ENCODE measurements around the gene STK10.

Gene STK10

DNA sequence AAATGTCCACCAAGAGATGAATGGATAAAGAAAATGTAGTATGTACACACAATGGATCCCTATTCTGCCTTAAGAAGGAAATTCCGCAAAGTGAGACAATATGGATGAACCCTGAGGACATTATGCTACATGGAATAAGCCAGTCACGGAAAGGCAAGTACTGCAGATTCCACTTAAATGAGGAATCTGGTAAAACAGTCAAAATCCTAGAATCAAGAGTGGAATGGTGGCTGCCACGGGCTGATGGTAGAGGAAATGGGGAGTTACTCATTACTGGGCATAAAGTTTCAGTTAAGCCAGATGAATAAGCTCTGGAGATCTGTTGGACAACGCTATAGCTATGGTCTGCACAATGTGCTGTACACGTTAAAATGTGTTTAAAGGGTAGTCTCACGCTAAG, 47.2 kb downstream of the STK10 start:
- DNase-seq: no peak

DNA sequence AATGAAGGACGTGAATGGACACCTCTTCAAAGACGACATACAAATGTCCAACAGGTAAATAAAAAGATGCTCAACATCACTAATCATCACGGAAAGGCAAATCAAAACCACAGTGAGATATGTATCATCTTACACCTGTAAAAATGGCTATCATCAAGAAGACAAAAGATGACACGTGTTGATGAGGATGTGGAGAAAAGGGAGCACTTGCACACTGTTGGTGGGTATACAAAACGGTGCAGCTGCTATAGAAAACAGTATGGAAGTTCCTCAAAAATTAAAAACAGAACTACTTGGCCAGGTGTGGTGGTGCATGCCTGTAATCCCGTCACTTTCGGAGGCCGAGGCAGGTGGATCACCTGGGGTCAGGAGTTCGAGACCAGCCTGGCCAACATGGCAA, 47.9 kb downstream of the STK10 start:
- no peak for DNase-seq

DNA sequence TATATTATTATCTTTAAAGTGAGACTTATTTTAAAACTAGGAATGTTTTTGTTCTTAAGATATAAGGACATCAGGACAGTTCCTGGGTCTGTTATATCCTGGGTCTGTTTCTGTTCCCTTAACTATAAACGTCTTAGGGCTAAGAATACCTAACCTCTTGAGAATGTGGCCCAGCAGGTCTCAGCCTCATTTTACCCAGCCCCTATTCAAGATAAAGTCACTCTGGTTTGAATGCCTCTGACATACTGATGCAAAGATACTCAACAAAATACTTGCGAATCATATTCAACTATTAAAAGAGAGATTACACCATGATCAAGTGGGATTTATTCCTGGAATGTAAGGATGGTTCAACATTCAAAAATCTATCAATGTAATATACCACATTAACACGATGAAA, 51.0 kb downstream of the STK10 start:
- DNase-seq: no peak

DNA sequence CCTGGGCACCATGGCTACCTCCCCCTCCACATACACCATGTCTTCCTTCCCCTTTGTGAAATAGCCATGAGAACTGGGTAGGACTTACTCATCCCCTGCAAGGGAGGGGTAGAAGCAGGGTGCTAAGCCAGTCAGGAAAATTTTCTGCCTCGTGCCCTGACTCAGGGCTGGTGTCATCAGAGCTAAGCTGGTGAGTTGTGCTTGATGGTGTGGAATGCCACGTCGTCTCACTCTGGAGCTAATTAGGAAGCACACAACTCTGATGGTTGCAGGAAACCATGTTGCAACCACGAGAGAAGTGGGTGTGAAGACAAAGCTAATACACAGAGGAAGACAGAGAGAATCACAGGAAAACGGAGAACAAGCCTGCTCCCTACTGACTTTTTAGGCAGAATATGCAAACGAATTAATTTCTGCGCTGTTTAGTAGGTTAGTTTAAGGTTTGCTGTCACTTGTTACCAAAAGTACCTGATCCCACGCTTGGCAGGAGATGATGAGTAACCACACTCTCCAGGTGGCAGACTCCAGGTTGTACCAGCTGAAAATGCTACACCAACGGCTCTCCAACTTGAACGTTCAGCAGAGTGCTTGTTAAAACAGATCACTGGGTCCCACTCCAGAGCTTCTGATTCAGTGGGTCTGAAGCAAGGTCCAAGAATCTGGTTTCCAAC, 54.5 kb downstream of the STK10 start:
- no peak for DNase-seq

DNA sequence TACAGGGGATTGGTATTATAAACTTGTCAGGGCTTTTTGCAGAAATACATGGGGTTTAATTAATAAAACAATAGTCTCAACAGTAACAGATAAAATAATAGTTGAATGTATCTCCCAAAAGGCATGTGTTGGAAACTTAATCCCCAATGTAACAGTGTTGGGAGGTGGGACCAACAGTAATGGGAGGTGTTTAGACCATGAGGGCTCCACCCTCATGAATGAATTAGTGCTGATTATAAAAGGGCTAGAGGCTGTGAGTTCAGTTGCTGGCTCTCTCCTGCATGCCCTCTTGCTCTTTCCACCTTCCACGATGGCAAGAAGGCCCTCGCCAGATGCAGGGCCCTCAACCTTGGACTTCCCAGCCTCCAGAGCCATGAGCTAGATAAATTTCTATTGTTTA, 56.3 kb downstream of the STK10 start:
- DNase-seq: no peak

DNA sequence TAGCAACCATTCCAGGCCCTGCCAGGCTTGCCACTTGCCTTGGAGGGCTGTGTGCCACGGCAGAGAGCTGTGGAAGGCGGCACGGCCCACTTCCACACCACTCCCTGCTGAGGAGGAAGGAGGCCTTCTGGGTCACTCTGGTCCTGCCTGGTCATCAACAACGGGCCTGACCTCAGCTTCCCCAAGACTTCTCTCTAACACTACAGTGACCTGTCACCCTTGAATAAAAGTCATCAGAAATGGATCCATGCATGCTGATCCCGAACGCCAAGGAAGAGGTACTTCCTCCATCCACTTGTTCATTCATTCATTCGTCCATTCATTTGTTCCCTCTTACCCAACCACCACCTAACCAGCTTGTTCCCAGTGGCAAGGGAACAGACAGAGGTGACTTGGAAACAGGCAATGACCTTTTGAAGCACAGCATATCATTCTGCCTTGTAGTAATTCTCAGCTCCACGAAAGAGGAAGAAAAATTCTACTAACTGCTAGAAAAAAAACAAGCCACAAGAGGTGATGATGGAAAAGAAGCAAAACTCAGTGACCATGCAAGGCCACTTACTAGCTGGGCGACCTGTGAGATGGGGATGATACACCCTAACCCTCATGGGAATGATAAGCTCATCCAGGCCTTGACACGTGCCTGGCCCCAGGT, 58.6 kb downstream of the STK10 start:
- DNase-seq: no peak

DNA sequence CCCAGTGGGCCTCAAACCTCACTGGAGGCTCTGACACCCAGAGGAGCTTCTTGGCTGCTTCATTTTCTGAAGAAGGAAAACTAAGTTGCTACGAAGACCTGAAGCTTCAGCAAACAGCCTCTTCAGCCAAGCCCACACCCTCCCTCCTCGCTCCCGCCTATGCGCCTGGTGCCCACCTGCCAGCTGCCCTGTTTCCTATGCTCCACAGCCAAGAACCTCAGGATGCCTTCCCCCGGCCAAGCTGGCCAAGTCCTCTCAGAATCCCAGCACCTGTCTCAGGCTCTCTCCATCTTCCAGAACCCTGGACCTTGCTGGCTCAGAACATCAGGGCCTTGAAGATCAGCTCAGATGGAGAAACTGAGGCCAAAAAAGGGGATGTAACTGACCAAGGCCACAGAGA, 60.4 kb downstream of the STK10 start:
- no peak for DNase-seq

DNA sequence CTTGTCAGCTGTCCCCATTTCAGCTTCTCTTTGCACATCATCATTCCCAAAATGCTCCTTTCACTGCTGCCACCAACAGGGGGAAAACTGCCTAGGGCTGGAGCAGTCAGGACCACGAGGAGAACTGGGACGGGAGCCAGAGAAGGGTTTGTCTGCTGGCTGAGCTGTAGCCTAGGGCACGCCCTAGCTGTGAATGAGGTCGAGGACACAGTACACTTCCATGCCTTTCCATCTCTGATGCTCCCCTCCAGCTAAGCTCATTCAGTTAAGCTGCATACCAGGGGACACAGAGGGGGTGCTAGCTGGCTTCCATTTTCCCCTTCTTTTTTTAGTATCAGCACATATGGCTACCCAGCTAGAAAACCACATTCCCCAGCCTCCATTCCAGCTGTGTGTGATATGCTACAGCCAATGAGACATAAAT, 64.7 kb downstream of the STK10 start:
- no peak for DNase-seq

DNA sequence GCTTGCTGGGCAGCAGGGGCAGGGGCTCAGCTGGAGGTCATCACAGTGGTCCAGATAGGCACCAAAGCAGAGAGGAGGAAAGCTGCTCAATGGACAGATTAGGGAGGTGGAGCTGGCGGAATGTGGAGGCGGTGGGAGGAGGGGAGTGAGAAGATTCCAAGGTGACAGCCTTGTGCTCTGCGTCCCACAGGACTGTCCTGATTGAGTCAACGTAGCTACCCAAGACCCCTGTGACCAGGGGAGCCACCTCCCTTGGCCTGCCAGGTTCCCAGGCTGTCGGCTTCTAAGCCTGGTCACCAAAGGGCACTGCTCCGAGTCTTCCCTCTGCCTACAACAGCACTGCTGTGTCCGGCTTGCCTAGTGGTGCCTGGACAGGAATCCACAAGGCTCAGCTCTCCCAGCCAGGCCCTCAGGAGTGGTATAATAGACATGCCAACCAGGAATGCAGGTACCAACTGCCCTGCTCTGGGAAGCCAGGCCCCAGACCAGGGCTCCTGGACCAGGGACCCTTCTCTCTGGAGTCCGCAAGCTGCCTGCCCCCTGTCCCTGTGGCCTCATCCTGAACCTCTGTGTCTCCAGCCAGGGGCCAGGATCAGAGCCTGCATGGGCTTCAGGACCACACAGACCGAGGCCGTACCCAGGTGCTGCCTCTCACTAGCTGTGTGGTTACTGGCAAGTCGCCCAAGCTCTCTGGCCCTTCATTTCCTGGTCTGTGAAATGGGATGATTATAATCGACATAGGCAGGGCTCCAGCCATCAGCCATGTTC, 67.9 kb downstream of the STK10 start:
- DNase-seq: no peak

DNA sequence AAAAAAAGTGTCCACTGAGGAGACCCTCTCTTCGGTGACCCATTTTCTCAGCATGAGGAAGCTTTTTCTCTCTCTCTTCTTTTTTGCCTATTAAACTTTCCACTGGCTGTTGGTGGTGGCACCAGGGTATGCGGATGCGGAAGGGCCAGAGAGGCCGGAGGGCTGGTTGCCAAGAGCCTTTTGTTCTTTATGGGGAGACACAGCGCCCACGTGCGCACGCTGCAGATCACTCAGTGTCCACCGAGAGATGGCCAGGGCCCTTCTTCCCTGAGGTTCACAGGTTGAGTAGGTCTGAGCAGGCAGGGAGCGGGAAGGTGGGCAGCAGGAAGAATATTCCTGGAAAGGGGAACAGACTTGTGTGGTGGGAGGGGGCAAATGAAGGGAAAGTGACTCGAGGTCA, 69.1 kb downstream of the STK10 start:
- no peak for DNase-seq

DNA sequence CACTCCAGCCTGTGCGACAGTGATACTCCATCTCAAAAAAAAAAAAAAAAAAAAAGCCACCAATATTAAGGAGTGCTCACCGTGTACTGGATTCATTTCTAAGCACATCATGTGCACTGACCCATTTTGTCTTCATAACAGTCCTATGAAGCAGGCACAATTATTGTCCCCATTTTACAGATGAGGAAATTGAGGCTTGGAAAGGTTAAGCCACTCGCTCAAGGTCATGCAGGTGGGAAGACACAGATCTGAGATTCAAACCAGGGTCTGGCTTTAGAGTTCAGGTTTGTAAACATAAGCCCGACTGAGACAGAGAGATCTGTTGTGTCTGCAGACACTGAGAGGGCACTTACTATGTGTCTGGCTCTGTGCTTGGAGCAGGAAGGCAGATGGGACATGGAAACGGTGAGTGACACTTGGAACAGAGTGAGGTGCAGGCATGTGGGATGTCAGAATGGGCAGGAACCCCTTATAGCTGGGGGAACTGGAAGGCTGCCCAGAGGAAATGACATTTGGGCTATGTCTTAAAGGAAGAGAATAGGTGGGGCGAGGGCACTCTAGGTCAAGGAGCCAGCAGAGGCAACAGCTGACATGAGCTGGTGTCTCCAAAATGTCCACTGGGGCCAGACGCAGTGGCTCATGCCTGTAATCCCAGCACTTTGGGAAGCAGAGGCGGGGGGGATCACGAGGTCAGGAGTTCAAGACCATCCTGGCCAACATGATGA, 69.9 kb downstream of the STK10 start:
- DNase-seq: no peak

DNA sequence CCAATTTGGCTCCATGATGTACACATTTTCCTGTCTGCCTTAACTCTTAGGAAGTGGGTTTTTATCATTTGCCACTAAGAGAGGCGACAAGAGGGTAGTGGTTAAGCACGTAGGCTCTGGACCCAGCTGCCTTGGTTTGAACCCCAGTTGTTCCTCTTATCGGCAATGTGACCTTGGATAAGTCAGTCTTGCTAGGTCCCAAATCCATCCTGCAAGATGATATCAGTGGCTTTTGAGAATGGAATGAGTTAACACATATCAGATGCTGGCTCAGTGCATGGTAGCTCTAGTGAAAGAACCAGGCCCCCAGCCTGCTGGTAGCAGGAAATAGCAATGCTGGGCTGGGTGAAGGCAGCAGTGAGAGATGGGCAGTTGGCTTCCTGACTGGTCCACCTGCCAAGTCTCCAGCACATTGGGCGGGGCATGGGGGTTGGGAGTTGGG, 72.5 kb downstream of the STK10 start:
- no peak for DNase-seq

DNA sequence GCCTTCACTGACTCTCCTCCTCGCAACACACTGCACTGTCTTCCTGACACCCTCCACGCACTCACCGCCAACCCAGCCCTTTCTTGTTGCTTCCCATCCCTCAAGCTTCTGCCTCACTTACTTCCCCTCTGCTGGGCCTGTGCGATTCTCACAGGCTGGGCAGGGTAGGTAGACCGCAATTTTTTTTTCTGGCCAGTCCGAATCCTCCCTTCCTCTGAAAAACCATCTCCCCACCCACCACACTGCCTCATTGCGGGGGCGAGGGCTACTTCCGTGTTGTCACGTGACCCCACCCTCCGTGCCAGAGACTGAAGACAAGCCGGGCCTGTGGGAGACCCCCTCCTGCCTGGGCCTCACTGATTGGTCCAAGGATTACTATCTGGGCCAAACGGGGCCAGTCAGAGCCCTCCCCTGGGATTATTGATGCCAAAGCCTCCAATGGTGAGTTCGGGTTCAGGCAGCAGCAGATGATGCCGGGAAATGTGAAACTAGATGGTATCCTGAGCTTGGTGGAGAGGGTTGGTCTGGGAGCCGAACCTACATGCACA, 73.1 kb downstream of the STK10 start:
- peak; percentile 17 for DNase-seq

DNA sequence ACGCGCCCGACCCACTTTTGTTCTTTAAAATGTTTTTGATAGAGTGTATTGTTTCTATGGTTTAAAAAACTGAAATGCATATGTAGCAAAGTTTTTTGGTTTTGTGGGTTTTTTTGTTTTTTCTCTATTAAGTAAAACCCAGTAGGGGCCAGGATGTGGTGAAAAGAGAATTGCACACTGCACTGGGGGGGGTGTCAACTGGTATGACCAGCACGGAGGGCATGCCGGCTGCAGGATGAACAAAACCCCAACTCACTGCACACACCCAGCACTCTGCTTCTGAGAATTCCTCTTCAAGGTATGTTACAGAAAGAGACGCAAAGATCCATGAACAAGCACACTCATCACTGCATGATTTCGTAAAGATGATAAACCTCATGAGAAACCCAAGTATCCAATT, 75.0 kb downstream of the STK10 start:
- DNase-seq: peak; percentile 10

DNA sequence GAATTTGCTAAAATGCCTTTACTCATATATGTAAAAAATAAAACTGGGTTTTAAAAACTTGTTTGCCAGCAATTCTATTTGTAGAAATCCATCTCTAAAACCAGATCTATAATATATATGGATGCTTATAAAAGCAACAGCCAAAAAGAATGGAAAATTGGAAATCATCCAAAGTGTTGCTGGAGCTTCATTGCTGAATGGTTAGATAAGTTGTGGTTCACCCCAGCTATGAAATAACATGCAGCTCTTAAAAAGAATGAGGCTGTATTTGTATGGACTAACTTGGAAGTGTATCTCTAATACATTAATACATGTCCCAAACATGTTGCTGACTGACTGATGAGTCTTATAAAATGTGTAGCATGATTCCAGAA, 76.2 kb downstream of the STK10 start:
- DNase-seq: no peak

DNA sequence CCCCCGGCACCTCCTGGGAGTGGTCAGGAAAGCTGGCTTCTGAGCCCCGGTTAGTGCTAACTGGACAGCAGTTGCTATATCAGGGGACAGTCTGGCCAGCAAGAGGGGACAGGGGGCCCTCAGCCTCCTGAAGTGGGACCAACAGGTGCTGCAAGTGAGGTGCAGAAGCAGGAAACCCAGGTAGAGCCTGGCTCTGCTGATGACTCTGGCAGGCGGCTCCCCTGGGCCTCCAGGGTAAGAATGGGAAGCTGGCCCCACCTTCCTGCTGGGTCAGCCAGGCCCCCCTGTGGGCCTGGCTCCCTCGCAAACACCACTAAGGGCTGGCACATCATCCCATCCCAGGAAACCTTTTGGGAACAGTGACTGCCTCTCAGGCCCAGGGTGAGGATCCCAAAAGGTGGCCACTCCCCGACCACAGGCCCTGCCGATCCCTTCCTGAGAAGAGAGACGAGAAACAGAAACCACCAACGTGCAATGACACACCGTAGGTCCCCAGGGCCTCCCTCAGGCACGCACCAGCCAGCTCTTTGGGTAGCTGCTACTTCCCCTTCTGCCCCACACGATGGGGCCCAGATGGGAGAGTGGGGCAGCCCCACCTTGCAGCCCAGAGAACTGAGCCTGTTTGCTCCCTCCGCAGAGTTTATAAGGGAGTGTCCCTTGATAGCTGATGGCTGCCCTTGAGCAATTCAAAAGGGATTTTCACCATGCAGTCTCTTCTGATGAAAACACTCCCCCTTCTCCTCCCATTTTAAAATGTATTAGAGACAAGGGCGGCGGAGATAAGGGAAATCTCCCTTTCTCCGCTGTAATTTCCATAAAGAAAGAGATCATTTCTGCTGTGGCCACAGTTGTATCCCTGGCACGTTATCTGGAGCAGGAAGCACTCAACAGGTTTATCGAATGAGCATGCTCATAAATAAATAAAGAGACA, 76.8 kb downstream of the STK10 start:
- peak; percentile 30 for DNase-seq

DNA sequence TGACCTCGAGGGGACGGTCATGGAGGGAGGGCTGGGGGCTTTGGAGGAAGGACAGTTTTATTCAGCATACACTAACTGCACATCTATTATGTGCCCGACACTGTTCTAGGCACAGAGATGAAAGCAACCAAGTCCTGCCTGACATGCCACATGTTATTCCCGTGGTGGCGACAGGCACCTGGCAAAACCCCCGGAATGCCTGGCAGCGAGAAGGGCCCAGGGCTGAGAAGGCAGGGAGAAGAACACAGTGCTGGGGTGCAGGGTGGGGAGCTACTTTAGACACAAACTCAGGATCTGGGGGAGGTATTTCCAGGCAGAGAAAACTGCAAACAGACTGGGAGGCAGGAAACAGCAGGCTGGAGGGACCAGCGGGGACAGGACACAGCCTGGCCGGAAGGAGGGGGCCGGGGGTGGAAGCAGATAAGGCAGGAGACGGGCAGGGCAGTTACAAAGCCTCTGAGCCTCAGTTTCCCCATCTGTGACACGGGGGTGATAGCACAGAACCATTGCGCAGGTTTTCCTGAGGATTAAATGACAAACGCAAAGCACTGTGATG, 77.7 kb downstream of the STK10 start:
- no peak for DNase-seq

DNA sequence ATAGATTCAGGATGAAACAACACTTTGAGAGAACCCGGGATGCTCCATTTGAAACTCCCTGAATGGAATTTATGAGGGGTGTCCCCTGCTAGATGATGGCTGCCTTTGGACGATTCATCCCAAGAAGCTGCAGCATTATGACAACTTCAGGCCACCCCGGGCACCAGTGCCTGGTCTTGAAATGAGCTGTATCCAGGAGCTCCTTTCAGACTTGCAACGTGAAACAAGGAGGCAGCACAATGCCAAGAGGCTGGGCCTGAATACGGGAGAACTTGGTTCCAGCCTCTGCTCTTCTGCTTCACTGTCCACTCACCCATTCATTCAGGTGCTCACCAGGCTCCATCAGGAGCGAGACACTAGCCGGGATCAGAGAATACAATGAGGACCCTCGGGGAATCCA, 78.3 kb downstream of the STK10 start:
- no peak for DNase-seq

DNA sequence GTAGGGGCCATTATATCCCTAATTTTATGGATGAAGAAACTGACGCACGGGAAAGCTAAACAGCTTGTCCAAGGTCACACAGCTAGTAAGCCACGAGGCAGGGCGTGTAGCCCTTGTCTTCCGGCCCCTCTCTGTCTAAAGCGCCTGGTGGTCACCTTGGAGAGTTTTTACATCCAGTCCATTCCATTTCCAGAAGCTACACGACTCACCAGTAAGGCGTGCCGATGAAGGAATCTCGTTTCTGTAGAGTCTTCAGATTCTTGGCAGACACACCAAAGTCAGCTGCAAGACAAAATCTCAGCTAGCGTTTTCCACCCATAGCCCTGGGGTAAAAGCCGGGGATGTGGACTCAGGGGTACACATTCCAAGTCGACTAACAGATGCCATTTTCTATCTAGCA, 80.5 kb downstream of the STK10 start:
- DNase-seq: no peak

DNA sequence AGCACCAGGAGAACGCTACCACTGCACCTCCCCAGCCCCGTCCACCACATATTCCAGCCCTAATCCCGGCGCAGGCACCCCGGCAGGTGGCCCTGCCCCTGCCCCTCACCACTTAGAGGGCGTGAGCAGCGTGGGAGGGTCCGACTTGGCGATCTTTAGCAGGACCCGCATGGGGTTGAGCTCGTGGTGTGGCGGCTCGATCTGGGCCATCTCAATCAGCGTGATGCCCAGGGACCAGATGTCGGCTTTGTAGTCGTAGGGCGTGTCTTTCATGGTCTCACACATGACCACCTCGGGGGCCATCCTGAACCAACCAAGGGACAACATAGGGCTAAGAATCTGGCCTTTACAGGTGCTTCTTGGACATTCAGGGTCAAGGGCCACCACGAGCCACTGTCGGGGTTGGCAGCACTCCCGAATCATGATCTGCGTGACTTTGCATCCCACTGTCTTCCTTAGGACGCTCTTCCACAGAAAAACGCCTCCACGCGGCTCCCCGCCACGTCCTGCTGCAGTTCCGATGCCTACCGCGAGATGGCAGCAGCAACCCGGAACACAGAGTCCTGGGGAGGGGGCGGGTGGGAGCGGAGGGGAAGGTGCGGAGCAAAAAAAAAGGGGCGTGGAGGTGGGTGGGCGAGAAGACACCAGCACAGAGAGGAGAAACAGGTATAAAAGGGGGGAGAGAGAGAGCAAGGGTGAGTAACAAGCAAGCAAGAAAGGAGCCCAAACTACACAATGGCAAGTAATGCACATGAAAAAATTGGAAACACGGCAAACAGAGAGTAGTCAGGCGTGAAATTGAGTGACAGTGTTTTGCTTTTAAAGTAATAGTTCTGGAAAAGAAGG, 81.3 kb downstream of the STK10 start:
- DNase-seq: peak; percentile 31

DNA sequence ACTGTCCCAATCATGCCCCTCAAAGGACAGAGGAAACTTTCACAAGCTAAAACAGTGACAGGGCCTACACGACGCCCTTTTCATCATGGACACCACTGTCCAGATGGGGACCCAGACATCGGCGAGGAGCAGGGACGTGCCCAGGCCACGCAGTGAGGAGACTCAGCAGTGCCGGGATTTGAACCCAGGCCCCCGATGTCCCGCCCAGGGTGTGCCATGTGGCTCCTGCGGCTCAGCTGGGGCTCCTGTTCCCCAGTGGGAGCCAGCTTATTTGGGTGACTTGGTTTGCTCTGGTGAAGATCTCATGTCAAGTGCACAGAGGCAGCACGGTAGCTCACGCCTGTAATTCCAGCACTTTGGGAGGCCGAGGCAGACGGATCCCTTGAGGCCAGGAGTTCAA, 82.2 kb downstream of the STK10 start:
- DNase-seq: no peak

Data from activated gamma-delta T cell (primary cell).